Transverse colon (tissue), 4 donors: ENCODE data around the gene TOB2. TPM values are rescaled to one million over a fixed set of nuclear protein-coding genes. Genes with fewer than 3 reads are reported as not detected.

Experiments
- DNase-seq: peaks from one replicate; pipeline ENCODE4 v3.0.0-alpha.2; 2019
- H3K27ac ChIP-seq, 4 donors: fragments of 200-600 bp; sonication (generic); 2 replicates each; pipeline ENCODE4 v1.5.1; 2016 to 2018; ENCODE audit warnings: inconsistent platforms in 4 of 4
- H3K27me3 ChIP-seq: fragments of 200-600 bp; sonication (generic); 2 replicates; pipeline ENCODE4 v1.5.1; 2017; ENCODE audit warnings: inconsistent platforms
- H3K36me3 ChIP-seq, 4 donors: fragments of 200-600 bp; sonication (generic); 2 replicates each; pipeline ENCODE4 v1.5.1; 2017 to 2019; ENCODE audit warnings: inconsistent platforms in 4 of 4
- H3K4me1 ChIP-seq, 4 donors: fragments of 200-600 bp; sonication (generic); 2 replicates each; pipeline ENCODE4 v1.5.1; 2017 to 2020; ENCODE audit warnings: inconsistent platforms in 4 of 4
- H3K4me3 ChIP-seq, 4 donors: fragments of 200-600 bp; sonication (generic); 1 replicate in 1 of 4; 2 replicates in 3 of 4; pipeline versions ENCODE4 v1.5.1 to v1.6.1; 2017 to 2019; ENCODE audit warnings: inconsistent platforms in 4 of 4
- H3K9me3 ChIP-seq, 2 donors: fragments of 200-600 bp; sonication (generic); 2 replicates each; pipeline ENCODE4 v1.5.1; 2017 to 2019; ENCODE audit warnings: inconsistent platforms in 2 of 2
- EP300 ChIP-seq: sonication (generic); formaldehyde crosslinking; IDR thresholded peaks from one replicate; pipeline ENCODE4 v1.6.1; 2017; ENCODE audit warnings: antibody characterized with exemption, low read depth
- POLR2A ChIP-seq: fragments of 450-650 bp; IDR thresholded peaks from one replicate; pipeline ENCODE4 v1.6.1; 2016; ENCODE audit warnings: antibody characterized with exemption, mild to moderate bottlenecking, moderate library complexity
- POLR2AphosphoS5 ChIP-seq, 3 donors: sonication (generic); formaldehyde crosslinking; IDR thresholded peaks; one replicate each; pipeline ENCODE4 v1.6.1; 2016; ENCODE audit warnings: antibody characterized with exemption in 3 of 3
- WGBS, 2 donors: methylation state at CpG; one replicate each; pipeline ENCODE4 v1.1.5; 2018; ENCODE audit warnings: low coverage in 1 of 2; 5-methylcytosine and 5-hydroxymethylcytosine counted together
- in situ Hi-C, 4 donors: fragments of 200-750 bp; cut with MboI; loops; one replicate each; pipeline versions ENCODE4 v1.15.0 to v1.15.1; 2017; ENCODE audit warnings: low sequenced_read_pairs in 3 of 4, low pct_ligation_motif_present in 1 of 4, low pct_unique_long_range_greater_than_20kb in 1 of 4
- intact Hi-C: fragments of 100-400 bp; cut with DNase I; formaldehyde crosslinking; loops from one replicate; pipeline ENCODE4 v1.15.1; 2023; ENCODE audit warnings: low total_unique reads
- total RNA-seq, 4 donors: library from RNA; depleted of rRNA; stranded (reverse); fragments of >200 nt; gene quantifications; one replicate each; pipeline ENCODE4 v1.1.0, GENCODE V29; 2016
- TF ChIP-seq, protein P1 (sequence below), 5 experiments: fragments of 200-600 bp in 3 of 5; fragments of 450-650 bp in 2 of 5; sonication (generic) in 3 of 5; IDR thresholded peaks; 1 replicate in 2 of 5; 2 replicates in 3 of 5; pipeline ENCODE4 v1.5.1; 2016 to 2017; ENCODE audit warnings: antibody characterized with exemption in 5 of 5, inconsistent platforms in 3 of 5, mild to moderate bottlenecking in 2 of 5, moderate library complexity in 1 of 5

The TOB2 gene
- total RNA-seq, 4 donors from 2014 or later, result 22.7 to 64.0 (median 49.7) TPM

DNA sequence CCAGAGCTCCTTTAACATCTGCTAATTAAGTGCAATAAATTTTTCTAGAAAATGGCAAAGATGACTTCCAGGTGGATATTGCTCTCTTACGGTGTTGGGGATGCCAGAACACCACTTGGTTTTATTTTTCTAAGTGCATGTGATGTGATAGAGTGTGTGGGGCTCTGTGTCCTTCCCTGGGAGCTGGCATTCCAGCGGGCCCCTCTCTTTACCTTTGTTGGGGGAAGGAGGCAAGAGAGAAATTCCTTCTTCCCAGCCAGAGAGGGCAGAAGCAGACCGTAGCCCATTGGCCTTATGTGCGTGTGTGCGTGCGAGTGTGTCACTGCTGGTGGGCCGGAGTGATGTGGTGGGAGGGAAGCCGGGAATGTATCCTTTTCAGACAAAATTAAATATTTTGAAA lies 47.7 kb downstream of the TOB2 start:
- Histone ChIP-seq H3K4me1 (peaks cover 20 to 37% (median 28%) of the 10 kb centered on the region in 4 donors), H3K36me3 (peaks cover 0 to 28% (median 9%) of the 10 kb centered on the region in 4 donors), H3K4me3 (no peak overlapping the region), H3K9me3 (no peaks in the 10 kb centered on the region), H3K27me3 (no peaks in the 10 kb centered on the region), H3K27ac (no peak overlapping the region)
- DNase-seq, result no peak
- intact Hi-C loops (loop anchor here (5.0 kb wide), 1 partner anchor 223 kb away; the partner anchor contains the start of genes DESI1 and XRCC6), in situ Hi-C loops (no loop called here)
- 83 to 100% methylated on average over 2 to 8 of the region's 8 CpGs for WGBS, 2 donors
- TF ChIP-seq POLR2AphosphoS5 (IDR thresholded peaks at IDR 0.05) (no peak), EP300 (no peak), POLR2A (no peak)
- TF ChIP-seq, protein P1, sequence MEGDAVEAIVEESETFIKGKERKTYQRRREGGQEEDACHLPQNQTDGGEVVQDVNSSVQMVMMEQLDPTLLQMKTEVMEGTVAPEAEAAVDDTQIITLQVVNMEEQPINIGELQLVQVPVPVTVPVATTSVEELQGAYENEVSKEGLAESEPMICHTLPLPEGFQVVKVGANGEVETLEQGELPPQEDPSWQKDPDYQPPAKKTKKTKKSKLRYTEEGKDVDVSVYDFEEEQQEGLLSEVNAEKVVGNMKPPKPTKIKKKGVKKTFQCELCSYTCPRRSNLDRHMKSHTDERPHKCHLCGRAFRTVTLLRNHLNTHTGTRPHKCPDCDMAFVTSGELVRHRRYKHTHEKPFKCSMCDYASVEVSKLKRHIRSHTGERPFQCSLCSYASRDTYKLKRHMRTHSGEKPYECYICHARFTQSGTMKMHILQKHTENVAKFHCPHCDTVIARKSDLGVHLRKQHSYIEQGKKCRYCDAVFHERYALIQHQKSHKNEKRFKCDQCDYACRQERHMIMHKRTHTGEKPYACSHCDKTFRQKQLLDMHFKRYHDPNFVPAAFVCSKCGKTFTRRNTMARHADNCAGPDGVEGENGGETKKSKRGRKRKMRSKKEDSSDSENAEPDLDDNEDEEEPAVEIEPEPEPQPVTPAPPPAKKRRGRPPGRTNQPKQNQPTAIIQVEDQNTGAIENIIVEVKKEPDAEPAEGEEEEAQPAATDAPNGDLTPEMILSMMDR (IDR thresholded peaks at IDR 0.05), result no peak

DNA sequence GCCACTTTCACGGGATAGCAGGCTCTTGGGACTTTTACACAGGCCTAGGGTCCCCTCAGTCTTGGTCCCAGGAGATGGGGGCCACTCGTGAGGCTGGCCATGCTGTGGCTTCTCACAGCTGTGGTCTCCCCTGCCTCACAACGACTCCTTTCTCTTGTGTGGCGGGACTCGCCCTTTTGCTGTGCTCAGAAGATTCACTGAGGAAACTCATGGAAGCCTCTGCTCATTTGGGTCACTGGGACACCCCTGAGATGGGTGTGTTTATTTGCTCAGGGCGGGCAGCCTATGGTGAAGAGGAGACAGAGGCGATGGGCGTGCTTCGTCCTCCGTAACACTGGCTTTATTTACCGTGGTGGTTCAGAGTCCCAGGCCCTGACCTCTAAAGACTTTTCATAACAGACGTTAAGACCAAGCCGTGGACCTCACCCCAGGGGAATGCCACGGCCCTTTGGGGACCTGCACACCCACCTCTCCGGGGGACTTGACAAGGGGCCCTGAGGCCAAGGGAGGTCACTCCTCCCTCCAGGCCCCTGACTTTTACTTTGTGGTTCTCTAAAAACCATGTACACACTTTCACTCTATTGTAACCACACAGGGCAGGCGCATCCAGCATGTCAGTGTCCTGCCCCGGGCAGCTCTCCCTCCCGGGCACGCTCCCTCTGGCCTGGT lies 49.3 kb downstream of the TOB2 start:
- in situ Hi-C loops, result no loop called here
- H3K36me3 ChIP-seq, result peaks cover 0 to 28% (median 9%) of the 10 kb centered on the region in 4 donors
- intact Hi-C loops, result loop anchor here (5.0 kb wide), 1 partner anchor 225 kb away; the partner anchor contains the start of genes DESI1 and XRCC6
- 63 to 80% methylated on average over 1 to 19 of the region's 19 CpGs for WGBS, 2 donors
- no peaks in the 10 kb centered on the region for H3K27me3 ChIP-seq
- H3K27ac ChIP-seq, result peak overlapping the region; percentile 72 to 83 (median 76)
- H3K4me3 ChIP-seq, result no peak overlapping the region
- peaks cover 9 to 25% (median 21%) of the 10 kb centered on the region in 4 donors for H3K4me1 ChIP-seq
- no peaks in the 10 kb centered on the region for H3K9me3 ChIP-seq
- DNase-seq, result peak; percentile 76
- peak in 2 of 3 donors; percentile 31 to 41 for TF ChIP-seq POLR2AphosphoS5 (IDR thresholded peaks at IDR 0.05)
- no peak for TF ChIP-seq EP300

DNA sequence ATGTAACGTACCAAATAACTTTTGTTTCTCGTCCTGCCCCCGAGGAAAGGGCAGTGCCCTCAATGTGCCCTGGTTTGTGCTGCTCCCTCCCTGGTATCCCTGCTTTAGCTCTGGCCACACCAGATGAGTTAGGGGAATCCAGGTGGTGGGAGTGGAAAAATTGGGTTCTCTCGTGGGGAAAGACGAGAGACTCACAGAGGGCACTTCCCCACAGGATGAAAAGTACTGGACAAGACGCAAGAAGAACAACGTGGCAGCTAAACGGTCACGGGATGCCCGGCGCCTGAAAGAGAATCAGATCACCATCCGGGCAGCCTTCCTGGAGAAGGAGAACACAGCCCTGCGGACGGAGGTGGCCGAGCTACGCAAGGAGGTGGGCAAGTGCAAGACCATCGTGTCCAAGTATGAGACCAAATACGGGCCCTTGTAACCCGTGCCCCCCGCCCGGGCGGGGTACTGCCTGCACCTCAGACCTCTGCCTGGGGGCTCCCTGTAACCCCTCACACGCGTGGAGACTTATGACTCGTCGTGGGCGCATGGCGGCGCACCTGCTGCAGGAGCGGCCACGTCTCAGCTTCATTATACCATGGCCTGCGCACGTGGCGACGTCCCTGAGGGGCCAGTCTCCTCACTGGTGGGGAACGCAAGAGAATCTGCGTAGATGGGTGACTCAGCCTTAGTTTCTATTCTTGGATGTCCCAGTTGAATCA lies 50.9 kb downstream of the TOB2 start:
- intact Hi-C loops, result loop anchor here (5.0 kb wide), 1 partner anchor 227 kb away; the partner anchor contains the start of genes DESI1 and XRCC6

DNA sequence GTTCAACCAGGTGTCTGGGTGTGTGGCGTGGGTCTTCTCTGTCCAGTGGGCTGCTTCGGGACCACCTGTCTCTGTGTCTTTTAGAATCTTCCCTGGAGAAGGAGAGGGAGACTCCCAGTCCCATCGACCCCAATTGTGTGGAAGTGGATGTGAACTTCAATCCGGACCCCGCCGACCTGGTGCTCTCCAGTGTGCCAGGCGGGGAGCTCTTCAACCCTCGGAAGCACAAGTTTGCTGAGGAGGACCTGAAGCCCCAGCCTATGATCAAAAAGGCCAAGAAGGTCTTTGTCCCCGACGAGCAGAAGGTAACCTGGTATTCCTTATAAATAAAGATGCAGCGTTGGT lies 52.6 kb downstream of the TOB2 start:
- Histone ChIP-seq H3K9me3 (no peaks in the 10 kb centered on the region), H3K36me3 (peaks cover 0 to 39% (median 15%) of the 10 kb centered on the region in 4 donors), H3K4me3 (no peak overlapping the region), H3K27ac (peak overlapping the region; percentile 2 to 71 (median 10)), H3K27me3 (no peaks in the 10 kb centered on the region), H3K4me1 (peaks cover 8 to 17% (median 14%) of the 10 kb centered on the region in 4 donors)
- in situ Hi-C loops, result no loop called here
- TF ChIP-seq POLR2A (no peak), EP300 (no peak), POLR2AphosphoS5 (IDR thresholded peaks at IDR 0.05) (no peak)
- TF ChIP-seq, protein P1 (IDR thresholded peaks at IDR 0.05), result no peak
- intact Hi-C loops, result no loop called here
- WGBS, 2 donors, result 87 to 92% methylated on average over 9 to 11 of the region's 11 CpGs
- no peak for DNase-seq

More for the DNA sequence above, 50.9 kb downstream of the TOB2 start:
- Histone ChIP-seq H3K9me3 (no peaks in the 10 kb centered on the region), H3K36me3 (peaks cover 0 to 28% (median 9%) of the 10 kb centered on the region in 4 donors), H3K27ac (no peak overlapping the region), H3K27me3 (no peaks in the 10 kb centered on the region), H3K4me1 (peaks cover 8 to 17% (median 14%) of the 10 kb centered on the region in 4 donors), H3K4me3 (no peak overlapping the region)
- in situ Hi-C loops, result no loop called here
- 89 to 95% methylated on average over 5 to 37 of the region's 37 CpGs for WGBS, 2 donors
- TF ChIP-seq POLR2AphosphoS5 (IDR thresholded peaks at IDR 0.05) (no peak), POLR2A (no peak), EP300 (no peak)
- DNase-seq, result no peak

- 89 to 96% methylated on average over 4 to 7 of the region's 7 CpGs for WGBS, 2 donors
- intact Hi-C loops (no loop called here), in situ Hi-C loops (no loop called here)
- Histone ChIP-seq H3K27me3 (no peaks in the 10 kb centered on the region), H3K36me3 (peaks cover 0 to 28% (median 11%) of the 10 kb centered on the region in 4 donors), H3K4me3 (no peak overlapping the region), H3K9me3 (no peaks in the 10 kb centered on the region), H3K27ac (no peak overlapping the region), H3K4me1 (peaks cover 3 to 23% (median 21%) of the 10 kb centered on the region in 4 donors)
- DNase-seq, result no peak
- no peak for TF ChIP-seq POLR2AphosphoS5 (IDR thresholded peaks at IDR 0.05)
- no peak for TF ChIP-seq POLR2A
- TF ChIP-seq, protein P1 (IDR thresholded peaks at IDR 0.05), result no peak
- no peak for TF ChIP-seq EP300
Observed at GRCh38 chr22:41387341-41387740, 59.3 kb downstream of the TOB2 start.
